GM12872 (cell line): ENCODE data around the gene GALNT17.

Source experiments
- TF ChIP-seq, protein P1 (sequence below): IDR thresholded peaks from 3 replicates; pipeline ENCODE4 v1.5.1; 2011; ENCODE audit warnings: low read depth, mild to moderate bottlenecking, low read length, moderate library complexity; ENCODE audit not compliant: insufficient read depth

Gene GALNT17

DNA sequence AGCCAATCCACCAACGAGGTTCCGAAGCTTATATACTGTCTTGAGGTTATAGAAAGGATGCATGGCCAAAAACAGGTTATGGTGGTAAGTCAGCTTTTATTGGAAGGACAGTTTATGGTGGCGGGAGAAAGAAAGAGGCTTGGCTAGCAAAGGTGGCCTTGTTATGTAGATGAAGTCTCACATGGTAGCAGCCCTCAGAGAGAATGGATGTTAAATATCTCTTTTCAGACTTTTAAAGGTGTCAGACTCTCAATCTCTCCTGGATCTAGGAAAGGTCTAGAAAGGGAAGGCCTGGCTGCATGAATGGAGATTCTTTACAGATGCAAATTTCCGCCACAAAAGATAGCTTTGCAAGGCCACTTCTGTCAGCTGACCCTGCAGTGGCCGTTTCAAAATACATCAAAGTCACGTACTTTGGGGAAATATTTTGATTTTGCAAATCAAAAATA, 333.8 kb downstream of the GALNT17 start:
- TF ChIP-seq, protein P1, sequence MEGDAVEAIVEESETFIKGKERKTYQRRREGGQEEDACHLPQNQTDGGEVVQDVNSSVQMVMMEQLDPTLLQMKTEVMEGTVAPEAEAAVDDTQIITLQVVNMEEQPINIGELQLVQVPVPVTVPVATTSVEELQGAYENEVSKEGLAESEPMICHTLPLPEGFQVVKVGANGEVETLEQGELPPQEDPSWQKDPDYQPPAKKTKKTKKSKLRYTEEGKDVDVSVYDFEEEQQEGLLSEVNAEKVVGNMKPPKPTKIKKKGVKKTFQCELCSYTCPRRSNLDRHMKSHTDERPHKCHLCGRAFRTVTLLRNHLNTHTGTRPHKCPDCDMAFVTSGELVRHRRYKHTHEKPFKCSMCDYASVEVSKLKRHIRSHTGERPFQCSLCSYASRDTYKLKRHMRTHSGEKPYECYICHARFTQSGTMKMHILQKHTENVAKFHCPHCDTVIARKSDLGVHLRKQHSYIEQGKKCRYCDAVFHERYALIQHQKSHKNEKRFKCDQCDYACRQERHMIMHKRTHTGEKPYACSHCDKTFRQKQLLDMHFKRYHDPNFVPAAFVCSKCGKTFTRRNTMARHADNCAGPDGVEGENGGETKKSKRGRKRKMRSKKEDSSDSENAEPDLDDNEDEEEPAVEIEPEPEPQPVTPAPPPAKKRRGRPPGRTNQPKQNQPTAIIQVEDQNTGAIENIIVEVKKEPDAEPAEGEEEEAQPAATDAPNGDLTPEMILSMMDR, result no peak

DNA sequence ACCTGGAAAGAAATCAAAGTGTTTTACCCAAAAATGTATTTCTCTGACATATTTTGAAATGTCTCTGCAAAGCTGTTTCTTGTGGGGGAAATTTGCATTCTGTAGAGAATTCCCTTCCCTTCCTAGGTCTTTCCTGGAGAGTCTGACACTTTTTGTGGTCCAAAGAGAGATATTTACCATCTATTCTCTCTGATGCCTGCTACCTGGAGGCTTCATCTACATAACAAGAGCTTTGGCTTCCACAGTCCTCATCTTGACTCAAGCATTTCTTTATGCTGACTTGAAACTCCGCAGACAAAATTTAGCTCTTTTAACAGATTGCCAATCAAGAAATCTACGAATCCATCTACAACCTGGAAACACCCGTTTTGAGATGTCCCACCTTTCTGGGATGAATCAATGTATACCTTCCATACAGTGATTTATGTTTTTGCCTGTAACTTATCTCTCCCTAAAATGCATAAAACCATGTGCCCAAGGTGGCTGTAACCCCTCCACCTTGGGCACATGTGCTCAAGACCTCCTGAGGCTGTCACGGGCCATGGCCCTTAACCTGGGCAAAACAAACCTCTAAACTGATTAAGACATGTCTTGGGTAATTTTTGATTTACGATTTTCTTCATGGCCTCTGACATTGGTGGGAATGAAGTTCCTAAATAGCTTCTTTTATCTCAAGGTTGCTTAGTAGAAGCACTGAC, 334.7 kb downstream of the GALNT17 start:
- TF ChIP-seq, protein P1, result no peak

DNA sequence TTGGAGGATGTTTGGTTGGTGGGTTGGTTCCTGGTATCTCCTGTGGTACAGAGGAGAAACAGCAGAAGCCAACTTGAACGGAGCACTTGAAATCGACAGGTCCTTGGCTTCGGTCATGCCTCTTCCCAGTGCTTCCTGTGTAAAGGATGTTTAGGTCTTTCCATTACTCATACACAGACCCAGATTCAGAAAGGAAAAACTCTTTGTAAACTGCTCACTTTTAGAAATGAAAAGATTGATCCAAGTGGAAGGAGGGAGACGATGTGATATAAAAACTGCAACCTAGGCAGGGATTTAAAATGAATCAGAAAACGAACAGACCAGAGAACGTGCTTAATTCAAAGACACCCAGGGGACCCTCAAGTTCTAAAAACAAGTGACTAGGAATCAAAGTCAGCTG, 338.4 kb downstream of the GALNT17 start:
- TF ChIP-seq, protein P1, result no peak

DNA sequence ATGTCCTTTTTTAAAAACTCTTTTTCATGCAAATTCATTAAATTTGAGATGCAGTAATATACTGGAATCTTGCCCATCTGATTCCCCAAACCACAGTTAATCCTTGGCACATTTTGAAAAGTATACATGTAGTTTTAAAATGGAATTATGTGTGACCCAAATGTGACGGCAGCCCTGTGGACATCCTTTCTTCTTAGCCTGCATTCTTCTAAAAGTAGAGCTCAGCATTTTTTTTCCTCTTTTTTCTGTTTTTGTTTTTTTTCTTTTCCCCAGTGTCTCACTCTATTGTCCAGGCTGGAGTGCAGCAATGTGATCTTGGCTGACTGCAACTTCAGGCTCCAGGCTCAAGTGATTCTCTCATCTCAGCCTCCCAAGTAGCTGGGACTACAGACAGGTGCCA, 338.9 kb downstream of the GALNT17 start:
- TF ChIP-seq, protein P1, result no peak

DNA sequence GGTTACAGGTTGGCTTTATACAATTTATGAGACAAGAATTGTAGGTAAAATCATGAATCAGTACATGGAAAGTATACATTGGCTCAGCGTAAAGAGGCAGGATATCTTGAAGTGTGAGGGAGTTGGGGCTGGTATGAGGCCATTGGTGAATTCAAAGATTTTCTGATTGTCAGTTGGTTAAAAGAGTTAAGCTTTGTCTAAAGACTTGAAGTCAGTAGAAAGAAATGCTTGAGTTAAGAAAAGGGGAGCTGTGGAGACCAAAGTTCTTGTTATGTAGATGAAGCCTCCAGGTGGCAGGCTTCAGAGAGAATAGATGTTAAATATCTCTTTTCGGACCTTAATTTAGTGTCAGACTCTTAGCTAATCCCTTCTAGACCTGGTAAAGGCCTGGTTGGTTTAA, 341.0 kb downstream of the GALNT17 start:
- TF ChIP-seq, protein P1, result no peak

DNA sequence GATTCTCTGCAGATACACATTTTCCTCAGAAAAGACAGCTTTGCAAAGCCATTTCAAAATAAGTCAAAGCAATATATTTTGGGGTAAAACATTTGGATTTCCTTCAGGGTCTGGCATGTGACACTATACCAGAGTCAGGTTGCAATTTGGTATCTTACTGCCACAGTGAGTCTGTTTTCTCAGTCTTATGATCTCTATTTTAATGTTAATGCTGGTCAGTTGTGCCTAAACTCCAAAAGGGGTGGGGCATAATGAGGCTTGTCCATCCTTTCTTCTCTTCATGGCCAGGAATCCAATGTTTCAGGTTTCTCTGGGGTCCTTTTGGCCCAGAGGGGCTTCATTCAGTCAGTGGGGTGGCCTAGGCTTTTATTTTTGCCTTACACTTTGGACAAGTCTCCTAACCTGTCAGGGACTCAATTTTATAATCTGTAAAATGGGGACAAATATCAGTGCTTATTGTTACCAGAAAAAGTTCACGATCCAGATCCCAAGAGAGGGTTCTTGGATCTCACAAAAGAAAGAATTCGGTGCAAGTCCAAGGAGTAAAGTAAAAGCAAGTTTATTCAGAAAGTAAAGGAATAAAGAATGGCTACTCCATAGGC, 341.5 kb downstream of the GALNT17 start:
- TF ChIP-seq, protein P1, result no peak

DNA sequence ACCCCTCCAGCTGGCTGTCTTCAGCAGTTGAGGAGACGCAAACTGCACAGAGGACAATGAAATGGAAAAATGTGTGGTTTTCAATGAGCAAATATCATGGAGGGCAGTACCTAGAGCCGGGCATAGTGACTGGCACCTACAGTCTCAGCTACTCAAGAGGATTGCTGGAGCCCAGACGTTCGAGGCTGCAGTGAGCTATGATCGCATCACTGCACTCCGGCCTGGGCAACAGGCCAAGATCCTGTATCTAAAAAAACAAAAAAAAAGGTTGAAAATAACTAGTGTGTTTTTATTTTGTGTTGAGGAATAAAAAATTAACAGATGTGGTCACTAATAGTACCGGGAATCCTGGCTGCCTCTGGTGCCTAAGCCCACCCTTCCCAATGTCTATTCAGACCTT, 345.5 kb downstream of the GALNT17 start:
- TF ChIP-seq, protein P1, result no peak
